Peyer's patch (tissue), 4 donors: ENCODE measurements around the gene ABL1.

Source experiments
- CTCF ChIP-seq, 6 experiments: fragments of 450-650 bp in 4 of 6; fragments of 200-600 bp in 2 of 6; sonication (generic) in 1 of 6; IDR thresholded peaks; one replicate each; pipeline ENCODE4 v1.5.1; 2017 to 2019; ENCODE audit warnings: antibody characterized with exemption in 6 of 6, mild to moderate bottlenecking in 3 of 6, moderate library complexity in 1 of 6
- POLR2A ChIP-seq, 2 donors: fragments of 450-650 bp; IDR thresholded peaks; one replicate each; pipeline ENCODE4 v1.5.1; 2017; ENCODE audit warnings: antibody characterized with exemption in 2 of 2, mild to moderate bottlenecking in 2 of 2, moderate library complexity in 2 of 2

GRCh38 chr9:130794923-130795495 lies 40.0 kb upstream of the ABL1 start:
- no peak for TF ChIP-seq CTCF (IDR thresholded peaks at IDR 0.05)
- TF ChIP-seq POLR2A (IDR thresholded peaks at IDR 0.05), result no peak
